Mucosa of descending colon (tissue), 3 donors: ENCODE results near the gene LOXL3. TPM values are rescaled to one million over a fixed set of nuclear protein-coding genes. Genes with fewer than 3 reads are reported as not detected.
"Not testable (repeated sequence)": the region's sequence is repeated elsewhere in the genome, so short reads cannot be mapped to it uniquely, and the experiment has no call there.

Experiments used
- ATAC-seq: fragments of 200-7000 bp; cut with Tn5 transposase; one replicate; pipeline ENCODE4 v1.9.1; 2020; ENCODE audit warnings: mild to moderate bottlenecking, moderate library complexity
- DNase-seq, 3 donors: peaks; one replicate each; pipeline ENCODE4 v3.0.0-alpha.2; 2020
- H3K36me3 ChIP-seq: fragments of 200-600 bp; one replicate; pipeline ENCODE4 v1.8.0; 2021; ENCODE audit warnings: low read depth, mild to moderate bottlenecking
- H3K4me1 ChIP-seq: fragments of 200-600 bp; one replicate; pipeline ENCODE4 v1.8.0; 2021; ENCODE audit warnings: low read depth, mild to moderate bottlenecking
- H3K4me3 ChIP-seq: fragments of 200-600 bp; one replicate; pipeline ENCODE4 v1.8.0; 2021; ENCODE audit warnings: mild to moderate bottlenecking
- H3K9me3 ChIP-seq: fragments of 200-600 bp; one replicate; pipeline ENCODE4 v1.8.0; 2021; ENCODE audit warnings: mild to moderate bottlenecking
- intact Hi-C, 2 donors: fragments of 100-400 bp; cut with DNase I in 1 of 2; cut with micrococcal nuclease in 1 of 2; formaldehyde crosslinking; loops; one replicate each; pipeline versions ENCODE4 v1.11.0 to v1.11.1; 2022; cut with DNase I, micrococcal nuclease
- total RNA-seq, 3 donors: library from RNA; stranded (reverse); fragmentation: NEBNext Ultra II Directional in 2 of 3; extraction: Animal tissue kit (Norgen Biotek cat#: 25700) in 2 of 3; gene quantifications; one replicate each; pipeline versions ENCODE4 v1.2.1 to v1.2.4, GENCODE V29; 2021 to 2023
- TF ChIP-seq, protein P1 (sequence below): fragments of 200-600 bp; IDR thresholded peaks from one replicate; pipeline ENCODE4 v1.8.0; 2022; ENCODE audit warnings: antibody characterized with exemption, mild to moderate bottlenecking
- donor health status: DM: no; HTN: no; CAD: no; lungs with moderate emphysema.
- donor health status: DM: no; HTN: no; CAD: no.
- donor health status: DM: no; HTN: yes; CAD: no.

Gene LOXL3
- total RNA-seq, 3 donors from 2014 or later, result 2.2 to 6.9 (median 4.4) TPM

DNA sequence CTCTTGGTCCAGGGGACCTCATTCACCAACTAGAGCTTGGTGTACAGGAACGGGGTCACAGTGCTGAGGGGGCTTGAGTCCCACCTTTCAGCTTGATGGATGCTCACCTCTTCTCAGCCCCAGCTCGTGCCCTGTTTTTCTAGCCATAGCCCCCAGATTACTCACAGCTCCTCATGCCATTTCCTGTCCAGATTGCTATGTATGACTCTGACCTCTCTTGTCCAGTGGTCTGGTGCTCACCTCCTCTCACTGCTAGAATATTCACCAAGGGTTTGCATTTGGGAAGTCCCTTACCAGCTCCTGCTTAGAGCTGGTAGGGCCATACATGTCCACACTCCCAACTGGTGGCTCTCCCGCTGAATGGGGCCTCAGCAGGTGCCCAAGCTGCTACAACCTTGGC lies 60.2 kb downstream of the LOXL3 start:
- intact Hi-C loops, result no loop called here
- Histone ChIP-seq H3K9me3 (no peaks in the 10 kb centered on the region), H3K36me3 (no peaks in the 10 kb centered on the region), H3K4me1 (peaks cover 7% of the 10 kb centered on the region), H3K4me3 (no peak overlapping the region)
- TF ChIP-seq, protein P1, sequence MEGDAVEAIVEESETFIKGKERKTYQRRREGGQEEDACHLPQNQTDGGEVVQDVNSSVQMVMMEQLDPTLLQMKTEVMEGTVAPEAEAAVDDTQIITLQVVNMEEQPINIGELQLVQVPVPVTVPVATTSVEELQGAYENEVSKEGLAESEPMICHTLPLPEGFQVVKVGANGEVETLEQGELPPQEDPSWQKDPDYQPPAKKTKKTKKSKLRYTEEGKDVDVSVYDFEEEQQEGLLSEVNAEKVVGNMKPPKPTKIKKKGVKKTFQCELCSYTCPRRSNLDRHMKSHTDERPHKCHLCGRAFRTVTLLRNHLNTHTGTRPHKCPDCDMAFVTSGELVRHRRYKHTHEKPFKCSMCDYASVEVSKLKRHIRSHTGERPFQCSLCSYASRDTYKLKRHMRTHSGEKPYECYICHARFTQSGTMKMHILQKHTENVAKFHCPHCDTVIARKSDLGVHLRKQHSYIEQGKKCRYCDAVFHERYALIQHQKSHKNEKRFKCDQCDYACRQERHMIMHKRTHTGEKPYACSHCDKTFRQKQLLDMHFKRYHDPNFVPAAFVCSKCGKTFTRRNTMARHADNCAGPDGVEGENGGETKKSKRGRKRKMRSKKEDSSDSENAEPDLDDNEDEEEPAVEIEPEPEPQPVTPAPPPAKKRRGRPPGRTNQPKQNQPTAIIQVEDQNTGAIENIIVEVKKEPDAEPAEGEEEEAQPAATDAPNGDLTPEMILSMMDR, result no peak
- ATAC-seq, result no peak
- peak in 2 of 3 donors; percentile 4 to 18 for DNase-seq

DNA sequence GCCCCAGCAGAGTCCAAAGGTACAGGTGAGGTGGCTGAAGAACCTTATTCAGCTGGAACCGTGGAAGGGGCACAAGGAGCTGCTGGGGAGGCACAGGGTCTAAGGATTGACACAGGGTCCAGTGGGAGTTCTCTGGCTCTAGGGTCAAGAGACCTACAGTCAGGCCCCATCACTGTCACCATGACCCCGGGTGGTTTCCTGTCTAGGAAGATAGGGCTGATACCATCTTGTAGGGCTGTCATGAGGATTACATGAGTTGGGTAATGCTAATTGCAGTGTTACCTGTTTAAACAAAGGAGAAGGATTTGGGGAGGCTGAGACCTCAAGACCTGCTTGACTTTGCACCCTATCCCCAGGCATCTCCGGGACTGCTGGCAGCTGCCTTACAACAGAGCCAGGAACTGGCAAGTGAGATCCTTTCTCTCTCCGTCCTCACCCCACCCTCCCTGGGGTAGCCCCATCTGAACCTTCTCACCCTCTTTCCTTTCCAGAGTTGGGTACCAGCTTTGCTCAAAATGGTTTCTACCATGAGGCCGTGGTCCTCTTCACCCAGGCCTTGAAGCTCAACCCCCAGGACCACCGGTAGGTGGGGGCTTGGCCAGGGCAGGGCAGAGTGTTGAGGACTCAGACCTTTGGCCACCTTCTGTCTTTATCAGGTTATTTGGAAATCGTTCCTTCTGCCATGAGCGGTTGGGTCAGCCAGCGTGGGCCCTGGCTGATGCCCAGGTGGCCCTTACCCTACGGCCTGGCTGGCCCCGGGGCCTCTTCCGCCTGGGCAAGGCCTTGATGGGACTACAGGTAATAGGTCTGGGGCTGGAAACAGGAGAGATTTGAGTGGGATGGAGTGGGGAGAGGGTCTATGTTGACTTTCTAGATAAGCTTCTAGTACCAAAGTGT lies 61.8 kb downstream of the LOXL3 start:
- intact Hi-C loops, result no loop called here
- TF ChIP-seq, protein P1, result no peak
- peak in 2 of 3 donors; percentile 14 to 15 for DNase-seq
- no peaks in the 10 kb centered on the region for H3K4me1 ChIP-seq
- H3K9me3 ChIP-seq, result no peaks in the 10 kb centered on the region
- H3K36me3 ChIP-seq, result no peaks in the 10 kb centered on the region
- ATAC-seq, result no peak
- no peak overlapping the region for H3K4me3 ChIP-seq

DNA sequence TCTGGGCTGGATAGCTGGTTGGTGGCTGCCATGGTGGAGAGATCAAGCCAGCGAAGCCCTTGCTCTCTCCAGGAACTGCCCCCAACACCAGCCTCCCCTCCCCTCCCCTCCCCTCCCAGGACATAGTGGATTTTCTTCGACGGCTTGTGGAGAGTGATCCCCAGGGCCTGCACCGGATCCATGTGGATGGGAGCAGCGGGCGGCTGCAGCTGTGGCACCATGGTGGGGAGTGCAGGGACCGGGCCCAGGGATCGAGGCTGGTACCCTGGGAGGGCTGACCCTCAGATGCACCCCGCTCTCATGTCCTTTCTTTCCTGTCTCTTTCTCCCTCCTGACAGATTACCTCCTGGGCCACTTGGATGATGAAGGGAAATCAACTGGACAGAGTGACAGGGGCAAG lies 63.8 kb downstream of the LOXL3 start:
- Histone ChIP-seq H3K36me3 (no peaks in the 10 kb centered on the region), H3K4me3 (no peak overlapping the region), H3K9me3 (no peaks in the 10 kb centered on the region), H3K4me1 (no peaks in the 10 kb centered on the region)
- ATAC-seq (no peak), DNase-seq (peak in 2 of 3 donors; percentile 13 to 39)
- TF ChIP-seq, protein P1, result no peak
- intact Hi-C loops, result loop anchor here in 1 of 2 donors (10.0 kb wide), 1 partner anchor 45 kb away; no protein-coding TSS in a partner anchor

DNA sequence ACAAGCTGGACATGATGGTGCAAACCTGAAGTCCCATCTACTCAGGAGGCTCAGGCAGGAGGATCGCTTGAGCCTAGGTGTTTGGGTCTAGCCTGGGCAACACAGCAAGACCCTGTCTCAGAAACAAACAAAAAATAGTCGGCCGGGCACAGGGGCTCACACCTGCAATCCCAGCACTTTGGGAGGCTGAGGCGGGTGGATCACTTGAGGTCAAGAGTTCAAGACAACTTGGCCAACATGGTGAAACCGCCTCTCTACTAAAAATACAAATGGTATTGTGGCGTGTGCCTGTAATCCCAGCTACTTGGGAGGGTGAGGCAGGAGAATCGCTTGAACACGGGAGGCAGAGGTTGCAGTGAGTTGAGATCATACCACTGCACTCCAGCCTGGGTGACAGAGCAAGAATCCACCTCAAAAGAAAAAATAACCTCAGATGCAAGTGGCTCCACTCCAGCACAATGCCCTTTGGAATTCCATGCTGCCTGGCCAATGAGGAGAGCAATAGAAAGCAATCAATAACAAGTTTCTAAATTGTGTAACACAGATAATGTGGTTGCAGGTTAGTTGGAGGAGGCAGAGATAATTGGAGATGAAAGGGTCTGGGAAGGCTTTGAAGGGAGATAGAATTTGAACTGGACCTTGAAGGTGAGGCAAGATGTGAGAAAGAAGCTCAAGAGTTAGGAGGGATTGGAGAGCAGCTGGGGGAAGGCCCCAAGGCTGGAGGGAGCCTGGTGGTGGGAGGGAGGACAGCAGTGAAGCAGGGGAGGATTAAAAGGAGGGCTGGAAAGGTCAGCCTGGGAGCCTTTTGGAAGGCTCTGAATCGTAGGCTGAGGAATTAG lies 64.9 kb downstream of the LOXL3 start:
- TF ChIP-seq, protein P1, result no peak
- Histone ChIP-seq H3K4me1 (peaks cover under 1% of the 10 kb centered on the region), H3K36me3 (no peaks in the 10 kb centered on the region), H3K9me3 (no peaks in the 10 kb centered on the region), H3K4me3 (no peak overlapping the region)
- intact Hi-C loops, result loop anchor here in 1 of 2 donors (10.0 kb wide), 1 partner anchor 46 kb away; no protein-coding TSS in a partner anchor
- ATAC-seq (no peak), DNase-seq (peak in 2 of 3 donors; percentile 4 to 11)

DNA sequence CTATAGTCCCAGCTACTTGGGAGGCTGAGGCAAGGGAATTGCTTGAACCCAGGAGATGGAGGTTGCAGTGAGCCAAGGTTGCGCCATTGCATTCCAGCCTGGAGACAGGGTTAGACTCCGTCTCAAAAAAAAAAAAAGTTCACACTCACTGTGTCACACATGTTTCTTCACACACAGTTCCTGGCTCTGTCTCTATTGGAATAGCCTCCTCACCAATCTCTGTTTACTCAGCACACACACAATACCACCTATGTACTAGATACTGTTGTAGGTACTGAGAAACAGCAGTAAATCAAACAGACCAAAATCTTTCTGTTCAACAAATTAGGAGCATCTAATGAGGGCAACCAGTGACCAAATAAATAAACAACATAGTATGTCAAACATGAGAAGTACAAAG lies 67.6 kb downstream of the LOXL3 start:
- TF ChIP-seq, protein P1, result no peak
- H3K4me1 ChIP-seq, result peaks cover 13% of the 10 kb centered on the region
- no peak for ATAC-seq
- intact Hi-C loops, result loop anchor here in 1 of 2 donors (10.0 kb wide), 1 partner anchor 49 kb away; no protein-coding TSS in a partner anchor
- DNase-seq, result no peak
- H3K4me3 ChIP-seq, result no peak overlapping the region
- H3K36me3 ChIP-seq, result peaks cover 5% of the 10 kb centered on the region
- no peaks in the 10 kb centered on the region for H3K9me3 ChIP-seq

DNA sequence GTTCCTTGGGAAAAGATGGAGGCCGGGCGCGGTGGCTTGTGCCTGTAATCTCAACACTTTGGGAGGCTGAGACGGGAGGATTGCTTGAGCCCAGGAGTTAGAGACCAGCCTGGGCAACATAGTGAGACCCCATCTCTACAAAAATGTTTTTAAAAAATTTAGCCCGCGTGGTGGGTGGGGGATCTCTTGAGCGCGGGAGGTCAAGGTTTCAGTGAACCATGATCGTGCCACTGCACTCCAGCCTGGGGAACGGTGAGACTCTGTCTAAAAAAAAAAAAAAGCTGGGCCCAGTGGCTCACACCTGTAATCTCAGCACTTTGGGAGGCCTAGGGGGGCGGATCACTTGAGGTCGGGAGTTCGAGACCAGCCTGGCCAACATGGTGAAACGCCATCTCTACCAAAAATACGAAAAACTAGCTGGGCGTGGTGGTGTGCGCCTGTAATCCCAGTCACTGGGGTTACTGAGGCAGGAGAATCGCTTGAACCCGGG lies 70.0 kb downstream of the LOXL3 start:
- not testable (repeated sequence) for H3K4me3 ChIP-seq, ATAC-seq, H3K36me3 ChIP-seq, H3K9me3 ChIP-seq
- intact Hi-C loops, result loop anchor here (1.0 to 10.0 kb wide), 3 partner anchors 51 to 104 kb away; no protein-coding TSS in a partner anchor
- peaks cover 20% of the 10 kb centered on the region for H3K4me1 ChIP-seq
- DNase-seq, result peak in 2 of 3 donors; percentile 23 to 31
